Measurements from ENCODE around the gene NRARP.
A peak's percentile ranks its signal among the peaks of the same experiment; 100 is the strongest.

DNA sequence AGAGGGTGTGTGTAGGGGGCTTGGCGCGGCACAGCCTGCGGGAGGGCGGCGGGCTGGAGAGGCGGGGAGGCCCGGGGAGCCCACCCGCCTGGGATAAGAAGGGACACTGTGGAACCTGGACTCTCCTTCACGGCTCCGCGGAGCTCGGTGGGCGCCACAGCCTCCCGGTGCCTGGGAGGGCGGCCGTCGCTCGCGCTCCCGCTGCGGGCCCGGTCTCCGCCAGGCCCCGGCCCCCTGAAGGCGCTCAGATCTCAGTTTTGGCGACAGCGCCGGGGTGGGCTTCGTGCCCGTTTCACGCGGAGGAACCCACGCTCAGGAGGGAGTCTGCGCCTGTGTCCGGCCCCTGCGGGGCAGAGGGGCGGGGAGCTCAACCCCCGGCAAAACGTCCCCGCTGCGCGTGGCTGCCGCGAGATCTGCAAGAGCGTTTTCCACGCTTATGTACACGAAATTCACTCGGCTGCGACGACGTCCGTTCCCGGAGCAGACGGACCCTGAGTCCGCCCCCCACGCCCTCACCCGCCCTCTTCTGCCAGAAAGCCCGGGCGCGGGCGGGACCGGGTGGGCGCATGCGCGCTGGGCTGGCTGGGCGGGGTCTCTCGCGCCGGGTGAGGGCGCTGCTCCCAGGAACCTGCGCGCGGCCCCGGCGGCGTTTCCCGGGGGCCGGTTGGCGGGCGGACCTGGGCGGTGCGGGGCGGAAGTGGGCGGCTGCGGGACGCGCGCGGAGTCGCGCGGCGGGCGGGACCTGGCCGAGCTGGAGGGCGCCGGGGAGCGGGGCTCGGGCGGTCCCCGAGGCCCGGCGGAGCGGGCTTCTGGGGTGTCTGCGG, 47.2 kb downstream of the NRARP start, which contains the start of gene NELFB:
- TF ChIP-seq SP1 (IDR thresholded peaks at IDR 0.05) (no peak), RXRA (IDR thresholded peaks at IDR 0.05) (no peak), REST (IDR thresholded peaks at IDR 0.05) (no peak), RAD21 (IDR thresholded peaks at IDR 0.05) (no peak), JUND (IDR thresholded peaks at IDR 0.05) (no peak), GABPA (IDR thresholded peaks at IDR 0.05 in 1 of 2, conservative IDR thresholded peaks at IDR 0.05 in 1 of 2) (peak in 1 of 2 donors; percentile 72), YY1 (IDR thresholded peaks at IDR 0.05) (peak; percentile 39), MAX (IDR thresholded peaks at IDR 0.05) (no peak), EGR1 (IDR thresholded peaks at IDR 0.05; ENCODE audit: low read depth in 2 of 2) (no peak)
- TF ChIP-seq, protein P1, sequence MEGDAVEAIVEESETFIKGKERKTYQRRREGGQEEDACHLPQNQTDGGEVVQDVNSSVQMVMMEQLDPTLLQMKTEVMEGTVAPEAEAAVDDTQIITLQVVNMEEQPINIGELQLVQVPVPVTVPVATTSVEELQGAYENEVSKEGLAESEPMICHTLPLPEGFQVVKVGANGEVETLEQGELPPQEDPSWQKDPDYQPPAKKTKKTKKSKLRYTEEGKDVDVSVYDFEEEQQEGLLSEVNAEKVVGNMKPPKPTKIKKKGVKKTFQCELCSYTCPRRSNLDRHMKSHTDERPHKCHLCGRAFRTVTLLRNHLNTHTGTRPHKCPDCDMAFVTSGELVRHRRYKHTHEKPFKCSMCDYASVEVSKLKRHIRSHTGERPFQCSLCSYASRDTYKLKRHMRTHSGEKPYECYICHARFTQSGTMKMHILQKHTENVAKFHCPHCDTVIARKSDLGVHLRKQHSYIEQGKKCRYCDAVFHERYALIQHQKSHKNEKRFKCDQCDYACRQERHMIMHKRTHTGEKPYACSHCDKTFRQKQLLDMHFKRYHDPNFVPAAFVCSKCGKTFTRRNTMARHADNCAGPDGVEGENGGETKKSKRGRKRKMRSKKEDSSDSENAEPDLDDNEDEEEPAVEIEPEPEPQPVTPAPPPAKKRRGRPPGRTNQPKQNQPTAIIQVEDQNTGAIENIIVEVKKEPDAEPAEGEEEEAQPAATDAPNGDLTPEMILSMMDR (IDR thresholded peaks at IDR 0.05; ENCODE audit: low read depth, low read length, missing input control), result no peak

Data from liver (tissue), 3 donors.